AG09319 (cell line): ENCODE data around the gene SMOC1.

Experiments used
- DNase-seq: peaks from one replicate; pipeline ENCODE4 v3.0.0-alpha.2; 2010; ENCODE audit warnings: low read depth; ENCODE audit errors: extremely low read depth
- CTCF ChIP-seq: IDR thresholded peaks from 2 replicates; pipeline ENCODE4 v1.5.1; 2011; ENCODE audit warnings: low read depth, mild to moderate bottlenecking, inconsistent platforms, low read length, moderate library complexity

The SMOC1 gene

GRCh38 chr14:69989622-69990021 lies 110.4 kb downstream of the SMOC1 start:
- DNase-seq = no peak
- TF ChIP-seq CTCF = no peak

GRCh38 chr14:69990323-69990722 lies 111.1 kb downstream of the SMOC1 start:
- DNase-seq = no peak
- TF ChIP-seq CTCF = no peak

GRCh38 chr14:69991422-69991821 lies 112.2 kb downstream of the SMOC1 start:
- TF ChIP-seq CTCF = no peak

GRCh38 chr14:69992564-69992963 lies 113.3 kb downstream of the SMOC1 start:
- no peak for TF ChIP-seq CTCF
- no peak for DNase-seq

More at GRCh38 chr14:69991422-69991821, 112.2 kb downstream of the SMOC1 start:
- no peak for DNase-seq

GRCh38 chr14:69993326-69993725 lies 114.1 kb downstream of the SMOC1 start:
- DNase-seq = no peak
- TF ChIP-seq CTCF = no peak

- no peak for DNase-seq
- no peak for TF ChIP-seq CTCF
Observed at GRCh38 chr14:69994002-69994401, 114.8 kb downstream of the SMOC1 start.

GRCh38 chr14:69996216-69996615 lies 117.0 kb downstream of the SMOC1 start:
- DNase-seq = no peak
- TF ChIP-seq CTCF = no peak

GRCh38 chr14:69997849-69998248 lies 118.6 kb downstream of the SMOC1 start:
- DNase-seq = no peak
- TF ChIP-seq CTCF = no peak
